Psoas muscle (tissue), 8 donors: ENCODE data around the gene LRRC71. TPM values are rescaled to one million over a fixed set of nuclear protein-coding genes. Genes with fewer than 3 reads are reported as not detected.

Experiments used
- ATAC-seq, 4 donors: fragments of 200-7000 bp; cut with Tn5 transposase; one replicate each; pipeline ENCODE4 v1.9.1; 2020; ENCODE audit warnings: moderate library complexity in 3 of 4, mild to moderate bottlenecking in 2 of 4
- DNase-seq, 2 donors: peaks; one replicate each; pipeline ENCODE4 v3.0.0-alpha.2; 2020
- H3K27ac ChIP-seq: fragments of 200-600 bp; one replicate; pipeline ENCODE4 v1.8.0; 2022
- H3K27me3 ChIP-seq, 3 donors: fragments of 200-600 bp in 1 of 3; one replicate each; pipeline versions ENCODE4 v1.6.1 to v1.8.0; 2013 to 2022; ENCODE audit warnings: low read length in 2 of 3, mild to moderate bottlenecking in 2 of 3, moderate library complexity in 1 of 3; ENCODE audit not compliant: insufficient read depth in 3 of 3
- H3K36me3 ChIP-seq, 2 donors: fragments of 200-600 bp in 1 of 2; one replicate each; pipeline versions ENCODE4 v1.6.1 to v1.8.0; 2013 to 2022; ENCODE audit warnings: low read depth in 1 of 2, mild to moderate bottlenecking in 1 of 2, moderate library complexity in 1 of 2; ENCODE audit not compliant: insufficient read depth in 1 of 2
- H3K4me1 ChIP-seq: fragments of 200-600 bp; one replicate; pipeline ENCODE4 v1.8.0; 2022
- H3K4me3 ChIP-seq: fragments of 200-600 bp; one replicate; pipeline ENCODE4 v1.8.0; 2022; ENCODE audit warnings: mild to moderate bottlenecking
- H3K9me3 ChIP-seq: fragments of 200-600 bp; one replicate; pipeline ENCODE4 v1.8.0; 2022
- WGBS, 3 donors: extraction: QIAGEN DNeasy Blood & Tissue Kit; methylation state at CpG; one replicate each; pipeline versions ENCODE4 v1.1.6 to v1.1.7; 2013; 5-methylcytosine and 5-hydroxymethylcytosine counted together
- intact Hi-C, 2 donors: fragments of 100-400 bp; cut with DNase I; formaldehyde crosslinking; loops; one replicate each; pipeline versions ENCODE4 v1.11.0 to v1.14.2; 2022
- polyA plus RNA-seq, 3 donors: library from polyadenylated mRNA; stranded (reverse); fragments of 200-250 nt; gene quantifications; one replicate each; pipeline ENCODE4 v1.2.3, GENCODE V29; 2013
- total RNA-seq, 4 donors: library from RNA; stranded (reverse); fragmentation: NEBNext Ultra II Directional in 2 of 4; extraction: Animal tissue kit (Norgen Biotek cat#: 25700) in 2 of 4; gene quantifications; one replicate each; pipeline versions ENCODE4 v1.2.1 to v1.2.4, GENCODE V29; 2021 to 2023
- TF ChIP-seq, protein P1 (sequence below): fragments of 200-600 bp; IDR thresholded peaks from one replicate; pipeline ENCODE4 v1.8.0; 2022; ENCODE audit warnings: antibody characterized with exemption
- donor health status: healthy with polysubstance abuse.
- donor health status: DM: no; HTN: no; CAD: no; lungs with moderate emphysema.
- donor health status: Bipolar disorder and iron deficiency.
- donor health status: healthy.
- donor health status: DM: yes; HTN: yes; CAD: no.
- donor health status: DM: no; HTN: no; CAD: no.
- donor health status: DM: no; HTN: no; CAD: no.
- donor health status: DM: yes; HTN: yes; CAD: no.

LRRC71 gene
- total and polyA plus RNA-seq, 7 donors: 0.03 TPM; not detected in 5

DNA sequence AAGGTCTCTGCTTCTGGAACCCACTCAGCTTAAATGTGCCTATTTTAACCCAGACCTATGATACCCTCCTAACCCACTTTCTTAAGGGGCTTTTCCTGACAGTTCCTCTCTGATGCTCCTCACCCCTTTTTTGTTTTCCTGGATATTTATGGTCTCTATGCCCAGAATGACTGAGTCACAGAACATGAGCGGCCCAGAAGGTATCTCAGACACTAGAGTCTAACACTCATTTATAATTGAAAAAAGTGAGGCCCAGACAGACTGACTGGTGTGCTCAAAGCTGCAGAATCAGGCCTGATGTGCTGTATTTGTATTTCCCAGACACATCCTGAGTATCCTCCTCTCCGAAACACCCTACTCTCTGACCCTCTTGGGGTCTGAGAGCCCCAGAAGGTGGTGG is 44.0 kb downstream of the LRRC71 start:
- intact Hi-C loops: no loop called here
- no peaks in the 10 kb centered on the region for H3K9me3 ChIP-seq
- H3K36me3 ChIP-seq: peaks cover 7 to 88% of the 10 kb centered on the region in 2 donors
- H3K27me3 ChIP-seq: no peaks in the 10 kb centered on the region
- TF ChIP-seq, protein P1, sequence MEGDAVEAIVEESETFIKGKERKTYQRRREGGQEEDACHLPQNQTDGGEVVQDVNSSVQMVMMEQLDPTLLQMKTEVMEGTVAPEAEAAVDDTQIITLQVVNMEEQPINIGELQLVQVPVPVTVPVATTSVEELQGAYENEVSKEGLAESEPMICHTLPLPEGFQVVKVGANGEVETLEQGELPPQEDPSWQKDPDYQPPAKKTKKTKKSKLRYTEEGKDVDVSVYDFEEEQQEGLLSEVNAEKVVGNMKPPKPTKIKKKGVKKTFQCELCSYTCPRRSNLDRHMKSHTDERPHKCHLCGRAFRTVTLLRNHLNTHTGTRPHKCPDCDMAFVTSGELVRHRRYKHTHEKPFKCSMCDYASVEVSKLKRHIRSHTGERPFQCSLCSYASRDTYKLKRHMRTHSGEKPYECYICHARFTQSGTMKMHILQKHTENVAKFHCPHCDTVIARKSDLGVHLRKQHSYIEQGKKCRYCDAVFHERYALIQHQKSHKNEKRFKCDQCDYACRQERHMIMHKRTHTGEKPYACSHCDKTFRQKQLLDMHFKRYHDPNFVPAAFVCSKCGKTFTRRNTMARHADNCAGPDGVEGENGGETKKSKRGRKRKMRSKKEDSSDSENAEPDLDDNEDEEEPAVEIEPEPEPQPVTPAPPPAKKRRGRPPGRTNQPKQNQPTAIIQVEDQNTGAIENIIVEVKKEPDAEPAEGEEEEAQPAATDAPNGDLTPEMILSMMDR: no peak
- H3K27ac ChIP-seq: no peak overlapping the region
- WGBS, 3 donors: 94 to 99% (median 98%) methylated on average over 2 of the region's 2 CpGs
- ATAC-seq (no peak), DNase-seq (no peak)
- H3K4me1 ChIP-seq: no peaks in the 10 kb centered on the region
- H3K4me3 ChIP-seq: no peak overlapping the region

DNA sequence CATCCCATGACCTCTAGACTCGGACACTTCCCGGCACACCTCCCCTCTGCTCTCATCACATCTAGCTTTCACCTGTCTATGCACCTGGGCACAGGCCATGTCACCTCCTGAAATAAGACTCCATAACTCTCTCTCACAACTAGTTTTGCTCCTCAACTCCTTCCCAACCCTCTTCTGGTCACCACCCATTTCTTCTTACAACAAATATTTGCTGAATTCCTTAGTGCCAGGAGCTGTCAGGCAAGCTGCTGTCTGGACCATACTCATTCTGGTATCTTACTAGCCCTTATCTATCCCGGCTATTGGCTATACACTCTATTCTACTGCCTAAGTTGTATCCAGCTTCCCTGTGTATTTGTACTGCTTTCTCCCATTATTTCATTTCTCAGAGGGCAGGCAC is 49.1 kb downstream of the LRRC71 start:
- Histone ChIP-seq H3K36me3 (peaks cover 6 to 99% of the 10 kb centered on the region in 2 donors), H3K4me3 (no peak overlapping the region), H3K27ac (no peak overlapping the region), H3K27me3 (no peaks in the 10 kb centered on the region), H3K4me1 (no peaks in the 10 kb centered on the region), H3K9me3 (no peaks in the 10 kb centered on the region)
- no peak for DNase-seq
- WGBS, 3 donors: 86 to 99% (median 95%) methylated on average over 3 of the region's 3 CpGs
- TF ChIP-seq, protein P1: no peak
- intact Hi-C loops: no loop called here
- ATAC-seq: no peak

DNA sequence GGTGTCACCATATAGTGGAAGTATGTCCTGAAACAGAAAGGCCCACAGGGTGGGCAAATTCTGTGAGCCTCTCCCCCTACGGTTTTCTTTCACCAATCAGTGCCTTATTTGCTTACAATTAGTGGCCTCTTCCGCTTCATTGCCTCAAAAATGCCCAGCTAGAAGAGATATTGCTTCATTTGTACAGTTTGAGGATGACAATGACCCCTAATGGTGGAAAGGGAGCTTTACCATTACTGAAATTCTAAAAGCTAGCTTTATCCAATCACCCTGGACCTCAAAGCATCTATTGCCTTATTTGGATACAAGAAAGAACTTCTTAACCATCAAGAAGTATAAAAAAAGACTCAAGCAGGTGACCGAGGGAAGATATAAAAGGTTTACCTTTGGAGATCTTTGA is 49.6 kb downstream of the LRRC71 start:
- intact Hi-C loops: no loop called here
- Histone ChIP-seq H3K9me3 (no peaks in the 10 kb centered on the region), H3K27me3 (no peaks in the 10 kb centered on the region), H3K27ac (no peak overlapping the region), H3K36me3 (peaks cover 6 to 100% of the 10 kb centered on the region in 2 donors), H3K4me3 (no peak overlapping the region), H3K4me1 (no peaks in the 10 kb centered on the region)
- 91 to 94% (median 92%) methylated on average over 3 of the region's 3 CpGs for WGBS, 3 donors
- TF ChIP-seq, protein P1: no peak
- DNase-seq (no peak), ATAC-seq (no peak)

DNA sequence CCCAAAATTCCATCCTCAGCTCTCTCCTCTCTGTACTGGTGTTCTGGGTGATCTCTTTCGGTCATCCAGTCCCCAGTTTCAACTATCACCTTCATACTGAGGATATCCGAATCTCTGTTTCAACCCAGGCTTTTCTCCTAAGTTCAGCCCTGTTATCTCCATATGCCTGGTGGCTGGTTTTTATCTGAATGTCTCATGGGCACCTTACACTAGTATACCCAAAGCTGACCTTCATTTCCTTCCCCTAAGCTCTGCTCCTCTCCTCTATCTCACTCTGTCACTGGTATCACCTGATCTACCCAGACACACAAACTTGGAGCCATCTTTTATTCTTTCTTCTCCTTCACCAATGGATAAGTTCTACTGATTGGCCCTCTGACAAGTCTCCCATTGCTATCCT is 53.0 kb downstream of the LRRC71 start:
- Histone ChIP-seq H3K27ac (no peak overlapping the region), H3K4me1 (no peaks in the 10 kb centered on the region), H3K4me3 (no peak overlapping the region), H3K9me3 (no peaks in the 10 kb centered on the region), H3K36me3 (peaks cover 13 to 100% of the 10 kb centered on the region in 2 donors), H3K27me3 (no peaks in the 10 kb centered on the region)
- ATAC-seq: no peak
- no peak for DNase-seq
- WGBS, 3 donors: 97 to 100% (median 98%) methylated on average over 2 of the region's 2 CpGs
- intact Hi-C loops: no loop called here
- TF ChIP-seq, protein P1: no peak

DNA sequence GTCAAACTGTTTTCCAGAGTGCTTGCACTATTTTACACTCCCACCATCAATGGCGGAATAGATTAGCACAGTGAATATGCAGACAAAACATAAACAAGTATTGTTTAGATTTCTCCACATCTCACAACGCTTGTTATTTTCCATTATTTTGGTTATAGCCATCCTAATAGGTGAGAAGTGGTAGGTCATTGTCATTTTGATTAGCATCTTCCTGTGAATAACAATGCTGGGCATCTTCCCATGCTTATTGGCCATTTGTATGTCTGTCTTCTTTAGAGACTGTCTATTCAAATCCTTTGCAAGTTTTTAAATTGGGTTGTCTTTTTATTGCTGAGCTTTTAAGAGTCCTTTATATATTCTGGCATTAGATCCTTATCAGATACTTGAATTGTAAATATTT is 54.7 kb downstream of the LRRC71 start:
- Histone ChIP-seq H3K4me3 (no peak overlapping the region), H3K4me1 (no peaks in the 10 kb centered on the region), H3K36me3 (peaks cover 16 to 99% of the 10 kb centered on the region in 2 donors), H3K9me3 (no peaks in the 10 kb centered on the region), H3K27ac (no peak overlapping the region), H3K27me3 (no peaks in the 10 kb centered on the region)
- ATAC-seq: no peak
- intact Hi-C loops: no loop called here
- DNase-seq: no peak
- TF ChIP-seq, protein P1: no peak
- WGBS, 3 donors: 68 to 71% (median 70%) methylated on average over 2 of the region's 2 CpGs
